ENCODE results near the gene CCNL2. TPM values are rescaled to one million over a fixed set of nuclear protein-coding genes. Genes with fewer than 3 reads are reported as not detected.

CCNL2 gene
- total RNA-seq = 82.2 and 111 TPM in 2 replicates

GRCh38 chr1:1399187-1399871 lies at the start of gene CCNL2:
Gene CCNL2, minus strand, starts transcription at chr1:1399335. Its CDS starts 29 bp downstream, at chr1:1399306.

GRCh38 chr1:1435106-1435903 lies 36.2 kb upstream of the CCNL2 start, which contains the start of gene VWA1:
Gene VWA1, plus strand, starts transcription at chr1:1435690. Its CDS starts 59 bp downstream, at chr1:1435749.

GRCh38 chr1:1421147-1421906 lies 22.2 kb upstream of the CCNL2 start, which contains the start of gene ANKRD65:
Gene ANKRD65, minus strand, starts transcription at chr1:1421276. Its CDS starts 271 bp downstream, at chr1:1421005.

GRCh38 chr1:1406821-1407635 lies 7.9 kb upstream of the CCNL2 start, which contains the start of gene MRPL20:
Gene MRPL20, minus strand, starts transcription at chr1:1407293. Its CDS starts 76 bp downstream, at chr1:1407217.

GRCh38 chr1:1374929-1375662 lies 24.0 kb downstream of the CCNL2 start, which contains the start of gene AURKAIP1:
Gene AURKAIP1, minus strand, starts transcription at chr1:1375207. Its CDS starts 451 bp downstream, at chr1:1374756.

GRCh38 chr1:1358433-1359271 lies 40.5 kb downstream of the CCNL2 start, which contains the start of gene MXRA8:
Gene MXRA8, minus strand, starts transcription at chr1:1358555. Its CDS starts 51 bp downstream, at chr1:1358504.

GRCh38 chr1:1349256-1350012 lies 49.7 kb downstream of the CCNL2 start, which contains the start of gene DVL1:
Gene DVL1, minus strand, starts transcription at chr1:1349418. Its CDS starts 353 bp downstream, at chr1:1349065.

Other genes starting within 250 kb of the CCNL2 start
- gene TTLL10, start 225.5 kb downstream of the CCNL2 start, total RNA-seq = not detected in 2 replicates
- gene TNFRSF18, start 192.7 kb downstream of the CCNL2 start, total RNA-seq = not detected in 2 replicates
- 0.61 and 0.65 TPM in 2 replicates for gene TNFRSF4, start 185.2 kb downstream of the CCNL2 start, total RNA-seq
- gene SDF4, start 167.3 kb downstream of the CCNL2 start, total RNA-seq = 78.0 and 108 TPM in 2 replicates
- gene B3GALT6, start 167.1 kb downstream of the CCNL2 start, total RNA-seq = 20.8 and 35.1 TPM in 2 replicates
- gene C1QTNF12, start 152.6 kb downstream of the CCNL2 start, total RNA-seq = 0.32 and 0.76 TPM in 2 replicates
- gene UBE2J2, start 125.5 kb downstream of the CCNL2 start, total RNA-seq = 41.3 and 52.3 TPM in 2 replicates
- 0.32 and 0.46 TPM in 2 replicates for gene SCNN1D, start 118.9 kb downstream of the CCNL2 start, total RNA-seq
- gene ACAP3, start 91.4 kb downstream of the CCNL2 start, total RNA-seq = 13.1 and 23.1 TPM in 2 replicates
- gene PUSL1, start 90.7 kb downstream of the CCNL2 start, total RNA-seq = 15.5 and 17.2 TPM in 2 replicates
- gene INTS11, start 74.7 kb downstream of the CCNL2 start, total RNA-seq = 41.3 and 52.6 TPM in 2 replicates
- 9.0 and 11.4 TPM in 2 replicates for gene CPTP, start 74.5 kb downstream of the CCNL2 start, total RNA-seq
- gene TAS1R3, start 68.1 kb downstream of the CCNL2 start, total RNA-seq = under 0.01 and 0.30 TPM in 2 replicates
- gene DVL1, start 49.9 kb downstream of the CCNL2 start, total RNA-seq = 39.2 and 48.4 TPM in 2 replicates
- 1.6 and 2.1 TPM in 2 replicates for gene MXRA8, start 40.8 kb downstream of the CCNL2 start, total RNA-seq
- gene AURKAIP1, start 24.1 kb downstream of the CCNL2 start, total RNA-seq = 113 and 146 TPM in 2 replicates
- gene MRPL20, start 8.0 kb upstream of the CCNL2 start, total RNA-seq = 122 and 126 TPM in 2 replicates
- gene ANKRD65, start 21.9 kb upstream of the CCNL2 start, total RNA-seq = under 0.01 TPM in 1 of 2 replicates, not detected in the other
- gene VWA1, start 36.4 kb upstream of the CCNL2 start, total RNA-seq = 0.91 and 1.6 TPM in 2 replicates
- not detected in 2 replicates for gene ATAD3C, start 50.4 kb upstream of the CCNL2 start, total RNA-seq
- gene ATAD3B, start 72.4 kb upstream of the CCNL2 start, total RNA-seq = 28.1 and 28.3 TPM in 2 replicates
- gene ATAD3A, start 112.8 kb upstream of the CCNL2 start, total RNA-seq = 39.5 and 49.0 TPM in 2 replicates
- gene TMEM240, start 141.3 kb upstream of the CCNL2 start, total RNA-seq = 2.9 and 4.1 TPM in 2 replicates
- gene SSU72, start 175.5 kb upstream of the CCNL2 start, total RNA-seq = 67.0 and 82.2 TPM in 2 replicates
- gene FNDC10, start 200.8 kb upstream of the CCNL2 start, total RNA-seq = 0.15 and 0.65 TPM in 2 replicates
- 27.6 and 54.3 TPM in 2 replicates for gene MIB2, start 216.2 kb upstream of the CCNL2 start, total RNA-seq
- gene MMP23B, start 232.8 kb upstream of the CCNL2 start, total RNA-seq = 0.61 and 0.97 TPM in 2 replicates